Small intestine (tissue), 7 donors: Measurements from ENCODE around the gene FXYD3. TPM values are rescaled to one million over a fixed set of nuclear protein-coding genes. Genes with fewer than 3 reads are reported as not detected.
"Not testable (repeated sequence)": the region's sequence is repeated elsewhere in the genome, so short reads cannot be mapped to it uniquely, and the experiment has no call there.

Source experiments
- DNase-seq, 2 donors: peaks; one replicate each; pipeline versions ENCODE4 v3.0.0 to v3.0.0-alpha.2; 2013
- FAIRE-seq: peaks from 2 replicates; lab custom pipeline; 2012; peaks lifted over from hg19 to GRCh38; lab: Jason Lieb, UNC
- H3K27ac ChIP-seq, 3 donors: one replicate each; pipeline ENCODE4 v1.5.1; 2013; ENCODE audit warnings: low read length in 2 of 3, mild to moderate bottlenecking in 2 of 3, control low read depth in 1 of 3, inconsistent platforms in 1 of 3, low read depth in 1 of 3, moderate library complexity in 1 of 3
- H3K27me3 ChIP-seq, 3 donors: one replicate each; pipeline ENCODE4 v1.6.1; 2013; ENCODE audit warnings: low read length in 3 of 3, inconsistent platforms in 1 of 3; ENCODE audit not compliant: control insufficient read depth in 3 of 3, insufficient read depth in 3 of 3
- H3K36me3 ChIP-seq, 3 donors: one replicate each; pipeline ENCODE4 v1.6.1; 2013; ENCODE audit warnings: low read length in 3 of 3, inconsistent platforms in 1 of 3, low read depth in 1 of 3, mild to moderate bottlenecking in 1 of 3, moderate library complexity in 1 of 3; ENCODE audit not compliant: control insufficient read depth in 3 of 3, insufficient read depth in 2 of 3
- H3K4me1 ChIP-seq, 3 donors: one replicate each; pipeline ENCODE4 v1.6.1; 2013; ENCODE audit warnings: low read length in 2 of 3, inconsistent platforms in 1 of 3, low read depth in 1 of 3, mild to moderate bottlenecking in 1 of 3, moderate library complexity in 1 of 3; ENCODE audit not compliant: control insufficient read depth in 3 of 3, insufficient read depth in 2 of 3
- H3K4me3 ChIP-seq, 3 donors: one replicate each; pipeline ENCODE4 v1.5.1; 2013; ENCODE audit warnings: low read length in 3 of 3, control low read depth in 1 of 3, inconsistent platforms in 1 of 3, low read depth in 1 of 3, mild to moderate bottlenecking in 1 of 3, moderate library complexity in 1 of 3
- H3K9me3 ChIP-seq, 2 donors: one replicate each; pipeline ENCODE4 v1.6.1; 2013; ENCODE audit warnings: low read depth in 1 of 2, low read length in 1 of 2; ENCODE audit not compliant: control insufficient read depth in 2 of 2, insufficient read depth in 1 of 2
- WGBS, 3 donors: extraction: QIAGEN DNeasy Blood & Tissue Kit; methylation state at CpG; one replicate each; pipeline ENCODE4 v1.1.7; 2013; 5-methylcytosine and 5-hydroxymethylcytosine counted together
- polyA plus RNA-seq, 4 donors: library from polyadenylated mRNA; stranded (reverse) in 3 of 4; unstranded in 1 of 4; fragments of 200-250 nt in 3 of 4; fragments of 120-200 nt in 1 of 4; gene quantifications; one replicate each; pipeline versions ENCODE4 v1.2.1 to v1.2.3, GENCODE V29; 2013
- donor health status: healthy with polysubstance abuse.
- donor health status: control.
- donor health status: control.
- donor health status: Bipolar disorder and iron deficiency.
- donor health status: healthy.

Gene FXYD3
- polyA plus RNA-seq, 4 donors, result 72.7 to 803 (median 118) TPM

- H3K9me3 ChIP-seq, result no peaks in the 10 kb centered on the region
- no peak for FAIRE-seq
- no peak overlapping the region for H3K27ac ChIP-seq
- WGBS, 3 donors, result 63 to 83% (median 78%) methylated on average over 19 to 20 of the region's 20 CpGs
- no peak overlapping the region for H3K4me3 ChIP-seq
- H3K27me3 ChIP-seq, result no peaks in the 10 kb centered on the region
- DNase-seq, result no peak
- H3K36me3 ChIP-seq, result peaks cover 0 to 17% (median 0%) of the 10 kb centered on the region in 3 donors
- H3K4me1 ChIP-seq, result peaks cover 0 to 57% (median 4%) of the 10 kb centered on the region in 3 donors
These were observed 11.0 kb downstream of the FXYD3 start for GRCh38 chr19:35126624-35126959.

GRCh38 chr19:35127871-35128270 is 12.2 kb downstream of the FXYD3 start:
- Histone ChIP-seq H3K27ac (no peak overlapping the region), H3K4me3 (no peak overlapping the region), H3K9me3 (no peaks in the 10 kb centered on the region), H3K4me1 (peaks cover 0 to 54% (median 4%) of the 10 kb centered on the region in 3 donors), H3K36me3 (peaks cover 0 to 8% (median 0%) of the 10 kb centered on the region in 3 donors), H3K27me3 (no peaks in the 10 kb centered on the region)
- whole genome bisulfite sequencing, 3 donors, result 75 to 87% (median 83%) methylated on average over 7 of the region's 7 CpGs
- DNase-seq (no peak), FAIRE-seq (no peak)

- H3K36me3 ChIP-seq, result peaks cover 0 to 1% (median 0%) of the 10 kb centered on the region in 3 donors
- peak overlapping the region in 1 of 3 donors; percentile 17 for H3K27ac ChIP-seq
- no peak overlapping the region for H3K4me3 ChIP-seq
- no peaks in the 10 kb centered on the region for H3K27me3 ChIP-seq
- peaks cover 0 to 49% (median 4%) of the 10 kb centered on the region in 3 donors for H3K4me1 ChIP-seq
- DNase-seq (no peak), FAIRE-seq (no peak)
- H3K9me3 ChIP-seq, result no peaks in the 10 kb centered on the region
- 80 to 87% (median 84%) methylated on average over 9 of the region's 9 CpGs for whole genome bisulfite sequencing, 3 donors
These were observed 12.9 kb downstream of the FXYD3 start for GRCh38 chr19:35128398-35129057.

GRCh38 chr19:35129724-35130274 is 14.2 kb downstream of the FXYD3 start:
- not testable (repeated sequence) for H3K36me3 ChIP-seq, FAIRE-seq, H3K4me3 ChIP-seq, H3K27me3 ChIP-seq, DNase-seq, H3K9me3 ChIP-seq
- 44 to 49% (median 48%) methylated on average over 14 of the region's 14 CpGs for WGBS, 3 donors
- Histone ChIP-seq H3K4me1 (peaks cover 0 to 46% (median 0%) of the 10 kb centered on the region in 3 donors), H3K27ac (peak overlapping the region in 1 of 3 donors; percentile 65)

- Histone ChIP-seq H3K36me3 (no peaks in the 10 kb centered on the region), H3K27ac (peak overlapping the region in 1 of 3 donors; percentile 52), H3K4me3 (no peak overlapping the region), H3K9me3 (no peaks in the 10 kb centered on the region), H3K4me1 (peaks cover 0 to 41% (median 0%) of the 10 kb centered on the region in 3 donors), H3K27me3 (no peaks in the 10 kb centered on the region)
- peak in 1 of 2 donors; percentile 76 for DNase-seq
- 70 to 80% (median 77%) methylated on average over 31 of the region's 31 CpGs for WGBS, 3 donors
- no peak for FAIRE-seq
These were observed 15.4 kb downstream of the FXYD3 start for GRCh38 chr19:35130761-35131720.

- Histone ChIP-seq H3K27ac (no peak overlapping the region), H3K4me1 (peaks cover 0 to 50% (median 0%) of the 10 kb centered on the region in 3 donors)
These were observed 16.6 kb downstream of the FXYD3 start for GRCh38 chr19:35132254-35132653.

GRCh38 chr19:35133826-35134225 is 18.2 kb downstream of the FXYD3 start:
- Histone ChIP-seq H3K4me3 (no peak overlapping the region), H3K27ac (no peak overlapping the region), H3K27me3 (no peaks in the 10 kb centered on the region), H3K36me3 (no peaks in the 10 kb centered on the region), H3K9me3 (no peaks in the 10 kb centered on the region), H3K4me1 (peaks cover 0 to 54% (median 0%) of the 10 kb centered on the region in 3 donors)
- FAIRE-seq (no peak), DNase-seq (no peak)
- WGBS, 3 donors, result 62 to 77% (median 73%) methylated on average over 11 of the region's 11 CpGs

More at GRCh38 chr19:35132254-35132653, 16.6 kb downstream of the FXYD3 start:
- Histone ChIP-seq H3K9me3 (no peaks in the 10 kb centered on the region), H3K27me3 (no peaks in the 10 kb centered on the region), H3K36me3 (no peaks in the 10 kb centered on the region), H3K4me3 (no peak overlapping the region)
- FAIRE-seq (no peak), DNase-seq (no peak)

GRCh38 chr19:35134601-35135242 is 19.1 kb downstream of the FXYD3 start, which contains the start of gene LGI4:
Gene LGI4 (minus strand): TSS chr19:35135059. CDS start chr19:35134680, 379 bp downstream.
- DNase-seq (no peak), FAIRE-seq (no peak)
- WGBS, 3 donors, result 60 to 82% (median 79%) methylated on average over 10 to 15 of the region's 15 CpGs
- Histone ChIP-seq H3K9me3 (no peaks in the 10 kb centered on the region), H3K27ac (peak within 1 kb of the TSS in 1 of 3 donors; percentile 50), H3K27me3 (peaks cover 0 to 2% (median 0%) of the 10 kb centered on the region in 3 donors), H3K4me1 (peaks cover 0 to 54% (median 0%) of the 10 kb centered on the region in 3 donors), H3K36me3 (no peaks in the 10 kb centered on the region), H3K4me3 (no peak within 1 kb of the TSS)
